Measurements from ENCODE around the gene GP1BB. TPM values are rescaled to one million over a fixed set of nuclear protein-coding genes. Genes with fewer than 3 reads are reported as not detected.

The GP1BB gene
- polyA plus RNA-seq, 1 of the 3 experiments (the other 2 are of a cell fraction) = 1.5 TPM

GRCh38 chr22:19674929-19675253 is 48.4 kb upstream of the GP1BB start:
- ChIA-PET POLR2A (no interaction called here), CTCF (interaction anchor here (1.2 to 1.3 kb wide), 2 partner anchors 12 to 235 kb away, joined by 3 read pairs; no protein-coding TSS in a partner anchor)
- Histone ChIP-seq H3K4me2 (no peak overlapping the region), H3K27ac (ENCODE audit: low read depth in 2 of 2, low read length in 1 of 2) (no peak overlapping the region), H3K36me3 (replicated peaks in 1 of 2; ENCODE audit: control insufficient read depth in 1 of 2, insufficient read depth in 2 of 2, low read length in 1 of 2) (no peaks in the 10 kb centered on the region), H3K4me1 (ENCODE audit: control insufficient read depth in 1 of 2, insufficient read depth in 2 of 2, low read depth in 1 of 2, low read length in 1 of 2) (no peaks in the 10 kb centered on the region), H2AFZ (ENCODE audit: low read depth) (no peak overlapping the region), H3K9me2 (no peaks in the 10 kb centered on the region), H3K4me3 (ENCODE audit: low read depth in 2 of 2, low read length in 1 of 2) (no peak overlapping the region), H4K20me1 (ENCODE audit: insufficient read depth) (no peaks in the 10 kb centered on the region), H3K27me3 (ENCODE audit: insufficient read depth) (no peaks in the 10 kb centered on the region), H3K79me2 (ENCODE audit: insufficient read depth) (no peaks in the 10 kb centered on the region), H3F3A (replicated peaks; ENCODE audit: insufficient read depth) (no peaks in the 10 kb centered on the region), H3K9ac (no peak overlapping the region), H3K9me3 (no peaks in the 10 kb centered on the region)
- no peak for DNase-seq
- WGBS (ENCODE audit: low lambda C conversion rate) = 66% methylated on average over 10 of the region's 10 CpGs
- no peak for TF ChIP-seq NRF1 (IDR thresholded peaks at IDR 0.05; ENCODE audit: low read depth, low read length)
- no peak for TF ChIP-seq FOSL2 (IDR thresholded peaks at IDR 0.05; ENCODE audit: borderline replicate concordance, low read depth)
- TF ChIP-seq GATA2 (CRISPR knock-in tag; IDR thresholded peaks at IDR 0.05) = no peak
- TF ChIP-seq MXI1 (IDR thresholded peaks at IDR 0.05; ENCODE audit: low read depth, low read length) = no peak
- TF ChIP-seq RAD21 (IDR thresholded peaks at IDR 0.05; ENCODE audit: low read length) = no peak
- no peak for TF ChIP-seq FOXM1 (IDR thresholded peaks at IDR 0.05; ENCODE audit: low read depth)
- TF ChIP-seq MEF2A (IDR thresholded peaks at IDR 0.05; ENCODE audit: borderline replicate concordance, low read depth) = no peak
- TF ChIP-seq CTCF (IDR thresholded peaks at IDR 0.05) = no peak
- TF ChIP-seq USF2 (IDR thresholded peaks at IDR 0.05; ENCODE audit: borderline replicate concordance, low read depth, low read length) = no peak
- no peak for TF ChIP-seq GABPA (IDR thresholded peaks at IDR 0.05; ENCODE audit: low read depth)
- TF ChIP-seq, protein P1, sequence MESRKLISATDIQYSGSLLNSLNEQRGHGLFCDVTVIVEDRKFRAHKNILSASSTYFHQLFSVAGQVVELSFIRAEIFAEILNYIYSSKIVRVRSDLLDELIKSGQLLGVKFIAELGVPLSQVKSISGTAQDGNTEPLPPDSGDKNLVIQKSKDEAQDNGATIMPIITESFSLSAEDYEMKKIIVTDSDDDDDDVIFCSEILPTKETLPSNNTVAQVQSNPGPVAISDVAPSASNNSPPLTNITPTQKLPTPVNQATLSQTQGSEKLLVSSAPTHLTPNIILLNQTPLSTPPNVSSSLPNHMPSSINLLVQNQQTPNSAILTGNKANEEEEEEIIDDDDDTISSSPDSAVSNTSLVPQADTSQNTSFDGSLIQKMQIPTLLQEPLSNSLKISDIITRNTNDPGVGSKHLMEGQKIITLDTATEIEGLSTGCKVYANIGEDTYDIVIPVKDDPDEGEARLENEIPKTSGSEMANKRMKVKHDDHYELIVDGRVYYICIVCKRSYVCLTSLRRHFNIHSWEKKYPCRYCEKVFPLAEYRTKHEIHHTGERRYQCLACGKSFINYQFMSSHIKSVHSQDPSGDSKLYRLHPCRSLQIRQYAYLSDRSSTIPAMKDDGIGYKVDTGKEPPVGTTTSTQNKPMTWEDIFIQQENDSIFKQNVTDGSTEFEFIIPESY (IDR thresholded peaks at IDR 0.05; ENCODE audit: borderline replicate concordance, low read depth) = no peak
- TF ChIP-seq FOXJ3 (CRISPR knock-in tag; IDR thresholded peaks at IDR 0.05) = no peak
- no peak for TF ChIP-seq EP300 (IDR thresholded peaks at IDR 0.05; ENCODE audit: borderline replicate concordance in 1 of 2, low read depth in 1 of 2, low read length in 1 of 2)
- no peak for TF ChIP-seq SIN3A (IDR thresholded peaks at IDR 0.05; ENCODE audit: borderline replicate concordance, low read depth, low read length)
- TF ChIP-seq SMC3 (IDR thresholded peaks at IDR 0.05; ENCODE audit: low read depth, low read length) = no peak
- no peak for TF ChIP-seq TAF1 (IDR thresholded peaks at IDR 0.05; ENCODE audit: borderline replicate concordance, low read depth, low read length)

Measured in SK-N-SH (cell line).